HepG2 (cell line): ENCODE measurements around the gene MAP3K5. TPM values are rescaled to one million over a fixed set of nuclear protein-coding genes. Genes with fewer than 3 reads are reported as not detected.

ENCODE experiments used
- ATAC-seq: fragments of 200-7000 bp; cut with Tn5 transposase; 3 replicates; pipeline ENCODE4 v1.9.1; 2020; ENCODE audit warnings: mild to moderate bottlenecking, moderate library complexity
- BruUV-seq: library from RNA; stranded (reverse); fragments of 400-500 nt; replicated peaks from 2 replicates; lab custom pipeline; 2021; lab: Mats Ljungman, UMichigan
- CTCF ChIA-PET: fragments of 300-600 bp; formaldehyde crosslinking; extraction: SDS; loops from one replicate; lab custom pipeline; 2021; ENCODE audit warnings: low total read pairs, inconsistent platforms, low intra/inter-chr PET ratio; lab: Yijun Ruan, JAX
- POLR2A ChIA-PET: fragments of 350-600 bp; sonication (Branson Sonifier 250); formaldehyde crosslinking; loops from one replicate; lab custom pipeline; 2020; ENCODE audit warnings: antibody characterized with exemption, inconsistent platforms; lab: Yijun Ruan, JAX
- DNase-seq: peaks from one replicate; pipeline ENCODE4 v3.0.0-alpha.2; 2015; ENCODE audit warnings: low spot score
- FAIRE-seq: peaks from 3 replicates; lab custom pipeline; 2011; peaks lifted over from hg19 to GRCh38; lab: Jason Lieb, UNC
- H2AFZ ChIP-seq: one replicate; pipeline ENCODE4 v1.6.1; 2011; ENCODE audit warnings: low read length, inconsistent platforms
- H3K27ac ChIP-seq: fragments of 300-600 bp; 3 replicates; pipeline ENCODE4 v1.8.0; 2011; ENCODE audit warnings: mixed run types, mild to moderate bottlenecking, mixed read lengths, low read length, inconsistent platforms; ENCODE audit not compliant: insufficient read depth; ENCODE audit errors: extremely low read length
- H3K27me3 ChIP-seq, 2 experiments: fragments of 200-600 bp in 1 of 2; 2 replicates in 1 of 2; 3 replicates in 1 of 2; pipeline versions ENCODE4 v1.6.0 to v1.8.0; 2011; ENCODE audit warnings: low read length in 2 of 2, mild to moderate bottlenecking in 2 of 2, moderate library complexity in 2 of 2, inconsistent platforms in 1 of 2; ENCODE audit not compliant: insufficient read depth in 2 of 2, control insufficient read depth in 1 of 2
- H3K36me3 ChIP-seq, 2 experiments: fragments of 200-600 bp in 1 of 2; replicated peaks in 1 of 2; 2 replicates in 1 of 2; 3 replicates in 1 of 2; pipeline versions ENCODE4 v1.5.1 to v1.8.0; 2011; ENCODE audit warnings: low read length in 2 of 2, inconsistent platforms in 1 of 2; ENCODE audit not compliant: insufficient read depth in 2 of 2, control insufficient read depth in 1 of 2
- H3K4me1 ChIP-seq: 2 replicates; pipeline ENCODE4 v1.5.1; 2012; ENCODE audit warnings: low read length, inconsistent platforms; ENCODE audit not compliant: insufficient read depth
- H3K4me2 ChIP-seq: 2 replicates; pipeline ENCODE4 v1.6.0; 2011; ENCODE audit warnings: low read depth, low read length, inconsistent platforms
- H3K4me3 ChIP-seq, 3 experiments: fragments of 200-600 bp in 1 of 3; sonication (generic), shearing (Covaris generic) in 1 of 3; replicated peaks in 1 of 3; 2 replicates each; pipeline ENCODE4 v1.5.1; 2011 to 2016; ENCODE audit warnings: low read length in 3 of 3, inconsistent platforms in 2 of 3, low read depth in 2 of 3, mild to moderate bottlenecking in 2 of 3, control low read depth in 1 of 3, mixed read lengths in 1 of 3; ENCODE audit not compliant: insufficient read depth in 1 of 3
- H3K79me2 ChIP-seq: one replicate; pipeline ENCODE4 v1.6.1; 2011; ENCODE audit warnings: low read length, inconsistent platforms; ENCODE audit not compliant: insufficient read depth
- H3K9ac ChIP-seq: 2 replicates; pipeline ENCODE4 v1.6.0; 2011; ENCODE audit warnings: mild to moderate bottlenecking, low read depth, low read length, inconsistent platforms; ENCODE audit not compliant: insufficient read depth
- H3K9me3 ChIP-seq: 2 replicates; pipeline ENCODE4 v1.5.1; 2012; ENCODE audit warnings: mild to moderate bottlenecking, low read length
- H4K20me1 ChIP-seq: 2 replicates; pipeline ENCODE4 v1.6.0; 2011; ENCODE audit warnings: inconsistent platforms, mild to moderate bottlenecking, low read length, moderate library complexity; ENCODE audit not compliant: insufficient read depth
- AHR ChIP-seq: IDR thresholded peaks from 2 replicates; pipeline ENCODE4 v1.6.1; 2018; ENCODE audit warnings: missing genetic modification reagents, missing compliant biosample characterization
- ATF1 ChIP-seq: IDR thresholded peaks from 2 replicates; pipeline ENCODE4 v1.6.1; 2016; ENCODE audit warnings: mild to moderate bottlenecking, control low read depth
- ETS1 ChIP-seq: sonication (generic); formaldehyde crosslinking; IDR thresholded peaks from 2 replicates; pipeline ENCODE4 v1.4.0; 2020; ENCODE audit warnings: missing genetic modification reagents
- IKZF4 ChIP-seq: sonication (generic); formaldehyde crosslinking; IDR thresholded peaks from 2 replicates; pipeline ENCODE4 v1.5.1; 2020; ENCODE audit warnings: borderline replicate concordance, mild to moderate bottlenecking, low read depth, missing genetic modification reagents; ENCODE audit errors: not compliant biosample characterization
- JUN ChIP-seq: sonication (generic); formaldehyde crosslinking; IDR thresholded peaks from 2 replicates; pipeline ENCODE4 v1.4.0; 2020; ENCODE audit warnings: mild to moderate bottlenecking, missing genetic modification reagents
- MAF1 ChIP-seq: sonication (generic); formaldehyde crosslinking; IDR thresholded peaks from 2 replicates; pipeline ENCODE4 v1.5.0; 2020; ENCODE audit warnings: missing genetic modification reagents, borderline replicate concordance
- MYC ChIP-seq: sonication (generic); formaldehyde crosslinking; IDR thresholded peaks from 2 replicates; pipeline ENCODE4 v1.9.0; 2021; ENCODE audit warnings: missing genetic modification reagents, borderline replicate concordance
- PHF20 ChIP-seq: sonication (generic); formaldehyde crosslinking; IDR thresholded peaks from 2 replicates; pipeline ENCODE4 v1.5.0; 2020; ENCODE audit warnings: mild to moderate bottlenecking, missing genetic modification reagents
- SOX5 ChIP-seq: IDR thresholded peaks from 2 replicates; pipeline ENCODE4 v1.6.1; 2016; ENCODE audit warnings: borderline replicate concordance
- ZBTB7A ChIP-seq: sonication (generic); formaldehyde crosslinking; IDR thresholded peaks from 2 replicates; pipeline ENCODE4 v1.8.0; 2022; ENCODE audit warnings: mild to moderate bottlenecking, missing genetic modification reagents
- ZNF30 ChIP-seq: sonication (generic); formaldehyde crosslinking; IDR thresholded peaks from 2 replicates; pipeline ENCODE4 v1.5.0; 2020; ENCODE audit warnings: mild to moderate bottlenecking, missing genetic modification reagents
- ZNF335 ChIP-seq: sonication (generic); formaldehyde crosslinking; IDR thresholded peaks from 2 replicates; pipeline ENCODE4 v1.4.0; 2020; ENCODE audit warnings: missing genetic modification reagents
- ZNF513 ChIP-seq: sonication (generic); formaldehyde crosslinking; conservative IDR thresholded peaks from 2 replicates; pipeline ENCODE4 v1.5.0; 2020; ENCODE audit warnings: missing genetic modification reagents
- WGBS: methylation state at CpG from one replicate; pipeline ENCODE4 v1.1.6; 2017; ENCODE audit warnings: low lambda C conversion rate; 5-methylcytosine and 5-hydroxymethylcytosine counted together
- in situ Hi-C: cut with HindIII; loops from 2 replicates; pipeline ENCODE4 v1.10.0; 2017; ENCODE audit warnings: low pct_unique_long_range_greater_than_20kb; ENCODE audit not compliant: extremely low pct_ligation_motif_present
- intact Hi-C: fragments of 100-400 bp; cut with micrococcal nuclease; formaldehyde crosslinking; loops from one replicate; pipeline ENCODE4 v1.10.0; 2022; ENCODE audit not compliant: unreplicated experiment
- polyA plus RNA-seq, 8 experiments: library from polyadenylated mRNA; depleted of rRNA in 3 of 8; stranded (reverse) in 7 of 8; unstranded in 1 of 8; fragments of >200 nt; fragmentation: Illumina TruSeq in 4 of 8; extraction: Trizol in 4 of 8; gene quantifications; 2 replicates each; pipeline versions ENCODE4 v1.2.1 to v1.2.3, GENCODE V29; 2011 to 2016; ENCODE audit warnings: low read depth in 4 of 8, missing spikeins in 1 of 8, mixed read lengths in 1 of 8; ENCODE audit not compliant: insufficient read depth in 1 of 8
- total RNA-seq, 5 experiments: library from RNA; depleted of rRNA; stranded (reverse); fragments of >200 nt; fragmentation: Illumina TruSeq; extraction: Trizol; gene quantifications; 2 replicates each; pipeline ENCODE4 v1.2.3, GENCODE V29; 2016; ENCODE audit warnings: low read depth in 1 of 5

The MAP3K5 gene
- total and polyA plus RNA-seq, 2 of the 13 experiments (the other 11 are each of a cell fraction or from before 2014, with no cell fraction given), result not detected

- Histone ChIP-seq H2AFZ (no peak overlapping the region), H3K27me3 (peaks cover 0 to 6% of the 10 kb centered on the region in 2 experiments; a peak in 2 of 5 replicates), H3K4me1 (no peaks in the 10 kb centered on the region), H3K79me2 (no peaks in the 10 kb centered on the region), H3K27ac (no peak overlapping the region), H4K20me1 (no peaks in the 10 kb centered on the region), H3K9ac (no peak overlapping the region), H3K4me3 (no peak overlapping the region), H3K36me3 (no peaks in the 10 kb centered on the region), H3K9me3 (no peaks in the 10 kb centered on the region), H3K4me2 (no peak overlapping the region)
- POLR2A ChIA-PET, result no interaction called here
- no peak for FAIRE-seq
- CTCF ChIA-PET, result no interaction called here
- 11% methylated on average over 5 of the region's 5 CpGs for WGBS
- intact Hi-C loops (no loop called here), in situ Hi-C loops (no loop called here)
- no peak for ATAC-seq
- no peak for DNase-seq
- TF ChIP-seq ZNF335 (CRISPR knock-in tag) (no peak), ZNF30 (CRISPR knock-in tag) (no peak), ZNF513 (no peak), MYC (CRISPR knock-in tag) (no peak), ETS1 (no peak), MAF1 (no peak), AHR (CRISPR knock-in tag) (no peak), PHF20 (CRISPR knock-in tag) (no peak), JUN (no peak), IKZF4 (CRISPR knock-in tag) (no peak), ATF1 (CRISPR knock-in tag) (no peak), ZBTB7A (CRISPR knock-in tag) (no peak), SOX5 (no peak)
- no TSS peak for BruUV-seq
Measured at GRCh38 chr6:136751522-136751956, 40.7 kb downstream of the MAP3K5 start.
